ENCODE results near the gene PRELP.

- TF ChIP-seq POLR2AphosphoS5 (IDR thresholded peaks at IDR 0.05; ENCODE audit: low read depth, low read length) (no peak), REST (IDR thresholded peaks at IDR 0.05; ENCODE audit: insufficient read depth in 1 of 2, low read depth in 2 of 2, low read length in 2 of 2) (no peak), FOXP2 (optimal IDR thresholded peaks at IDR 0.05; ENCODE audit: borderline replicate concordance, extremely low read depth, extremely low read length, insufficient read depth) (no peak), SIN3A (IDR thresholded peaks at IDR 0.05; ENCODE audit: borderline replicate concordance, insufficient read depth, low read length) (no peak)
Measured at GRCh38 chr1:203451836-203452784, 23.5 kb upstream of the PRELP start.
